ENCODE data around the gene NPY5R. TPM values are rescaled to one million over a fixed set of nuclear protein-coding genes. Genes with fewer than 3 reads are reported as not detected.

Gene NPY5R
- total RNA-seq (not detected), polyA plus RNA-seq (not detected)

- Histone ChIP-seq H3K36me3 (ENCODE audit: insufficient read depth, low read length) (no peaks in the 10 kb centered on the region), H3K4me1 (ENCODE audit: insufficient read depth, low read length) (no peaks in the 10 kb centered on the region), H3K9me3 (ENCODE audit: low read length) (no peaks in the 10 kb centered on the region), H3K4me3 (ENCODE audit: low read length) (no peak within 1 kb of the TSS), H3K27ac (ENCODE audit: low read depth, low read length) (no peak within 1 kb of the TSS), H3K27me3 (ENCODE audit: insufficient read depth, low read length, poor library complexity, severe bottlenecking) (peaks cover 6% of the 10 kb centered on the region)
- Mint-ChIP-seq H3K4me1 (peaks cover 0 to 3% (median 0%) of the 10 kb centered on the region in 3 donors), H3K36me3 (peaks cover 0 to 4% (median 0%) of the 10 kb centered on the region in 3 donors), H3K27me3 (peaks cover 13 to 44% of the 10 kb centered on the region in 2 donors), H3K4me3 (no peak within 1 kb of the TSS), H3K9me3 (peaks cover 0 to 3% (median 0%) of the 10 kb centered on the region in 5 donors), H3K27ac (no peak within 1 kb of the TSS)
- CTCF ChIA-PET, result no interaction called here
- POLR2A ChIA-PET, result no interaction called here
- no peak for DNase-seq
Observed at GRCh38 chr4:163343604-163344146, at the start of gene NPY5R. Gene NPY5R (plus strand): TSS chr4:163343892. CDS start chr4:163350274, 6,382 bp downstream.

- no peak overlapping the region for H3K27ac ChIP-seq (ENCODE audit: low read depth, low read length)
- Mint-ChIP-seq H3K36me3 (no peaks in the 10 kb centered on the region), H3K9me3 (peaks cover 0 to 2% (median 0%) of the 10 kb centered on the region in 5 donors), H3K4me3 (no peak overlapping the region), H3K4me1 (no peaks in the 10 kb centered on the region), H3K27me3 (peaks cover 4 to 5% of the 10 kb centered on the region in 2 donors), H3K27ac (no peak overlapping the region)
- H3K4me3 ChIP-seq (ENCODE audit: low read length), result no peak overlapping the region
- H3K27me3 ChIP-seq (ENCODE audit: insufficient read depth, low read length, poor library complexity, severe bottlenecking), result no peaks in the 10 kb centered on the region
- ChIA-PET POLR2A (no interaction called here), CTCF (no interaction called here)
- H3K9me3 ChIP-seq (ENCODE audit: low read length), result no peaks in the 10 kb centered on the region
- H3K36me3 ChIP-seq (ENCODE audit: insufficient read depth, low read length), result no peaks in the 10 kb centered on the region
- DNase-seq, result no peak
- H3K4me1 ChIP-seq (ENCODE audit: insufficient read depth, low read length), result no peaks in the 10 kb centered on the region
Observed at GRCh38 chr4:163295138-163295537, 48.6 kb upstream of the NPY5R start.

DNA sequence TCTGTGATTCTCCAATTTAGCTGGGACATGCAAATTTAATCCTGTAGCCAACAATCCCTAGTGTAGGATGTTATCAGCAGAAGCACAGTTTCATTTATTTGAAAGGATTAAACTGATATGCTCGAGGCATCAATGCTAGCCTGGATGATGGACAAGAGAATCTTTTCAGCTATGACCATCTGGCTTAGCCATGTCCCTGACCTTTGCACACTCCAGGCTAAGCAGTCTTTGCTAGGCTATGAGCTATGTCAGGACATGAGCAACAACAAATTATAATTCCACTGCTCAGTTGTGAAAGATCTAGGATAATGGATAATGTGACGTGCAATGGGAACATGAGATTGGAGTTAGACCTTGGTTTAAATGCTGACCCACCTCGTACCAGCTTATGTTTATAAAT lies 43.2 kb upstream of the NPY5R start:
- peaks cover 0 to 2% of the 10 kb centered on the region in 2 donors for H3K27me3 Mint-ChIP-seq
- ChIA-PET CTCF (no interaction called here), POLR2A (no interaction called here)
- H3K4me1 Mint-ChIP-seq, result no peaks in the 10 kb centered on the region
- no peak overlapping the region for H3K27ac ChIP-seq (ENCODE audit: low read depth, low read length)
- no peak overlapping the region for H3K4me3 Mint-ChIP-seq
- H3K27me3 ChIP-seq (ENCODE audit: insufficient read depth, low read length, poor library complexity, severe bottlenecking), result no peaks in the 10 kb centered on the region
- peaks cover 0 to 1% (median 0%) of the 10 kb centered on the region in 5 donors for H3K9me3 Mint-ChIP-seq
- H3K4me3 ChIP-seq (ENCODE audit: low read length), result no peak overlapping the region
- no peaks in the 10 kb centered on the region for H3K36me3 Mint-ChIP-seq
- no peak for DNase-seq
- H3K36me3 ChIP-seq (ENCODE audit: insufficient read depth, low read length), result no peaks in the 10 kb centered on the region
- no peaks in the 10 kb centered on the region for H3K4me1 ChIP-seq (ENCODE audit: insufficient read depth, low read length)
- H3K27ac Mint-ChIP-seq, result no peak overlapping the region
- H3K9me3 ChIP-seq (ENCODE audit: low read length), result no peaks in the 10 kb centered on the region

DNA sequence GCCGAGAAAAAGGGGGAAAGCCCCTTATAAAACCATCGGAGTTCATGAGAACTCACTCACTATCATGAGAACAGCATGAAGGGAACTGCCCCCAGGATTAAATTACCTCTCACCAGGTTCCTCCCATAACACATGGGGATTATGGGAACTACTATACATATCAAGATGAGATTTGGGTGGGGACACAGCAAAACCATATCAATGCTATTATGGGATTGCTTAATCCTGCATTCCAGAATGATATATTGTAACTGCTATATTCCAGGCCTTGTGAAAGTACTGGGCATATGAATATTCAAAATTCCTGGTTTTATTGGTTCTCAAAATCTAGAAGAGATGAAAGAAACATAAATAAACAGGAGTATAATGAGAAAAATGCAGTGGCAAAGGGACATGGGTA lies 40.6 kb upstream of the NPY5R start:
- H3K27me3 ChIP-seq (ENCODE audit: insufficient read depth, low read length, poor library complexity, severe bottlenecking), result no peaks in the 10 kb centered on the region
- H3K36me3 Mint-ChIP-seq, result no peaks in the 10 kb centered on the region
- POLR2A ChIA-PET, result no interaction called here
- DNase-seq, result no peak
- no peaks in the 10 kb centered on the region for H3K4me1 Mint-ChIP-seq
- no peaks in the 10 kb centered on the region for H3K9me3 ChIP-seq (ENCODE audit: low read length)
- no peaks in the 10 kb centered on the region for H3K4me1 ChIP-seq (ENCODE audit: insufficient read depth, low read length)
- H3K27ac ChIP-seq (ENCODE audit: low read depth, low read length), result no peak overlapping the region
- H3K4me3 ChIP-seq (ENCODE audit: low read length), result no peak overlapping the region
- H3K9me3 Mint-ChIP-seq, result peaks cover 0 to 1% (median 0%) of the 10 kb centered on the region in 5 donors
- no peak overlapping the region for H3K4me3 Mint-ChIP-seq
- CTCF ChIA-PET, result interaction anchor here (1.0 kb wide), 1 partner anchor 34 kb away, joined by 3 read pairs; no protein-coding TSS in a partner anchor
- H3K36me3 ChIP-seq (ENCODE audit: insufficient read depth, low read length), result no peaks in the 10 kb centered on the region
- no peak overlapping the region for H3K27ac Mint-ChIP-seq
- H3K27me3 Mint-ChIP-seq, result peaks cover 0 to 2% of the 10 kb centered on the region in 2 donors

- Mint-ChIP-seq H3K4me1 (no peaks in the 10 kb centered on the region), H3K9me3 (peaks cover 0 to 3% (median 0%) of the 10 kb centered on the region in 5 donors), H3K27me3 (peaks cover 4 to 5% of the 10 kb centered on the region in 2 donors), H3K4me3 (no peak overlapping the region), H3K27ac (no peak overlapping the region), H3K36me3 (no peaks in the 10 kb centered on the region)
- POLR2A ChIA-PET, result no interaction called here
- H3K27me3 ChIP-seq (ENCODE audit: insufficient read depth, low read length, poor library complexity, severe bottlenecking), result no peaks in the 10 kb centered on the region
- H3K36me3 ChIP-seq (ENCODE audit: insufficient read depth, low read length), result no peaks in the 10 kb centered on the region
- no peak for DNase-seq
- H3K9me3 ChIP-seq (ENCODE audit: low read length), result no peaks in the 10 kb centered on the region
- H3K4me3 ChIP-seq (ENCODE audit: low read length), result no peak overlapping the region
- CTCF ChIA-PET, result no interaction called here
- H3K27ac ChIP-seq (ENCODE audit: low read depth, low read length), result no peak overlapping the region
- H3K4me1 ChIP-seq (ENCODE audit: insufficient read depth, low read length), result no peaks in the 10 kb centered on the region
Observed at GRCh38 chr4:163309466-163309865, 34.2 kb upstream of the NPY5R start.

GRCh38 chr4:163317110-163317509 lies 26.6 kb upstream of the NPY5R start:
- no peaks in the 10 kb centered on the region for H3K4me1 Mint-ChIP-seq
- DNase-seq, result no peak
- POLR2A ChIA-PET, result no interaction called here
- peaks cover 23 to 28% (median 24%) of the 10 kb centered on the region in 5 donors for H3K9me3 Mint-ChIP-seq
- Histone ChIP-seq H3K27ac (ENCODE audit: low read depth, low read length) (no peak overlapping the region), H3K27me3 (ENCODE audit: insufficient read depth, low read length, poor library complexity, severe bottlenecking) (no peaks in the 10 kb centered on the region), H3K36me3 (ENCODE audit: insufficient read depth, low read length) (no peaks in the 10 kb centered on the region), H3K9me3 (ENCODE audit: low read length) (no peaks in the 10 kb centered on the region), H3K4me3 (ENCODE audit: low read length) (no peak overlapping the region), H3K4me1 (ENCODE audit: insufficient read depth, low read length) (no peaks in the 10 kb centered on the region)
- peaks cover 1 to 16% of the 10 kb centered on the region in 2 donors for H3K27me3 Mint-ChIP-seq
- CTCF ChIA-PET, result interaction anchor here (1.0 kb wide), 1 partner anchor 16 kb away, joined by 4 read pairs; the partner anchor contains the start of gene NPY1R
- no peak overlapping the region for H3K4me3 Mint-ChIP-seq
- no peak overlapping the region for H3K27ac Mint-ChIP-seq
- H3K36me3 Mint-ChIP-seq, result no peaks in the 10 kb centered on the region

DNA sequence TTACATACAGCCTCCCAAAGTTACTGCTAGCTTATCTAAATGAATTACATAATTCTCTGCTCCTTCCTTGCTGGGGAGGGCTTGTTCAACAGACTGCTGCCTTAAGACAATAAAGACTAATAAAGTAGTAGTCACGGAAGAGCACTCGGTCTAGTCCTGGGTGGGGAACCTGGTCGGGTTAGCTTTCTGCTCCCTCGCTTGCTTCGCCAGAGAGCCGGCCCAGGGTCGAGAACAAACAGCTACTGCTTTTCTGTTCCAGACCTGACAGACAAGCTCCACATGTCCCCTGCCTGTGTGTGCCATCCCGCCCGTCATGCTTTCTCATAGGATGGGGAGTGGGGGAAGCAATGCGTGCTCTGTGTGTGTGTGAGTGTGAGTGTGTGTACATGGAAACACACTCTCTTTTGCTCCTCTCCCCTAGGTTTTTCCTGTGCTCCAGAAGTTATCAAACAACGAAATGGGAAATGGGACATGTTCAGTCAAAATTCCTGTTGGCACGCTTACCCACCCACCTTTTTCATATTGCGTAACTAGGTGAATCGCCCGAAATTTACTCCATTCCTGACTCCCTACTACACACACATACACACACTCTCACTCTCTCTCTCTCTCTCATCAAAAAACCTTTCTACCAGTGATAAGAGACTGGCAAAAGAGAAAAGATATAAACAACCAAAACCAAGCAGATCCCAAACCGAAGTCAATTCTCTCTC lies 12.6 kb upstream of the NPY5R start:
- Mint-ChIP-seq H3K36me3 (no peaks in the 10 kb centered on the region), H3K4me3 (peak overlapping the region in 3 of 7 donors; percentile 3 to 55 (median 27)), H3K27me3 (peaks cover 22 to 55% of the 10 kb centered on the region in 2 donors), H3K27ac (no peak overlapping the region), H3K9me3 (peaks cover 0 to 2% (median 0%) of the 10 kb centered on the region in 5 donors), H3K4me1 (peaks cover 11 to 16% (median 11%) of the 10 kb centered on the region in 3 donors)
- Histone ChIP-seq H3K4me3 (ENCODE audit: low read length) (no peak overlapping the region), H3K27me3 (ENCODE audit: insufficient read depth, low read length, poor library complexity, severe bottlenecking) (no peaks in the 10 kb centered on the region), H3K4me1 (ENCODE audit: insufficient read depth, low read length) (peaks cover 4% of the 10 kb centered on the region), H3K36me3 (ENCODE audit: insufficient read depth, low read length) (no peaks in the 10 kb centered on the region), H3K9me3 (ENCODE audit: low read length) (no peaks in the 10 kb centered on the region), H3K27ac (ENCODE audit: low read depth, low read length) (no peak overlapping the region)
- DNase-seq, result no peak
- ChIA-PET POLR2A (no interaction called here), CTCF (no interaction called here)

DNA sequence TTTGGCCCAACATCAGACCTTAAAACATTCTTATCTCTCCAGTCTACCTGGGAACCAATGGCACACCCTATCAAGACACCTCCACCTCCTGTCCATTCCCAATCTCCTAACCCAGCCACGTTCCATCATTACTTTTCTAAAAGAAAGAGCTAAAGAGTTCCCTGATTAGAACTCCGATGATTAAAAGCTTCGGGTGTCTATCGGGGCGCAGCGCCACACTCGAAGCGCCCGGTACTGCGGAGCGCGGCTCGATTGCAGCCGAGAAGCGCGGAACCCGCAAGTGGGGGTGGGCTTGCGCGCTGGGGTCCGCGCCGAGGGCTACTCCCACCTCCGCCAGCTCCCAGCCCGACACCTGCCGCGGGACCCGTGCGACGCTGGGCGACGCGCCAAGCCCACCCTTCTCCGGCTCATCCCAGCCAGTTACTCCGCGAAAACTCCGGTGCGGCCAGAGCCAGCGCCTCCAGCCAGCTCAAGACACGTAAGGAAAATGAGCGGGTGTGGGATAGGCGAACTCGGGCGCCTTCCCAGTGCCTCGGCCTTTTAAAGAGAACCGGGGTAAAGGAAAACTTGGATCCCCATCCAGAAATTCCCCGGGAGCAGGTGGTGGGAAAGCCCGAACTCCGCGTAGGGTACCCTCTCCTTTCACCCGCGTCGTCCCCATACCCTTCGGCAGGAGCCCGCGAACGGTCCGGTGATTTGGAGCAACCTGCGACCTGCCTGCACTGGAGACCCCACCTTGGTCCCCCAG lies 11.9 kb upstream of the NPY5R start:
- H3K27me3 Mint-ChIP-seq, result peaks cover 22 to 55% of the 10 kb centered on the region in 2 donors
- no peak overlapping the region for H3K4me3 ChIP-seq (ENCODE audit: low read length)

More for the DNA sequence above, 11.9 kb upstream of the NPY5R start:
- Mint-ChIP-seq H3K27ac (no peak overlapping the region), H3K9me3 (peaks cover 0 to 2% (median 0%) of the 10 kb centered on the region in 5 donors), H3K36me3 (no peaks in the 10 kb centered on the region), H3K4me1 (peaks cover 11 to 16% (median 11%) of the 10 kb centered on the region in 3 donors), H3K4me3 (peak overlapping the region in 3 of 7 donors; percentile 3 to 55 (median 55))
- Histone ChIP-seq H3K27me3 (ENCODE audit: insufficient read depth, low read length, poor library complexity, severe bottlenecking) (no peaks in the 10 kb centered on the region), H3K4me1 (ENCODE audit: insufficient read depth, low read length) (peaks cover 4% of the 10 kb centered on the region), H3K36me3 (ENCODE audit: insufficient read depth, low read length) (no peaks in the 10 kb centered on the region), H3K9me3 (ENCODE audit: low read length) (no peaks in the 10 kb centered on the region), H3K27ac (ENCODE audit: low read depth, low read length) (no peak overlapping the region)
- no peak for DNase-seq
- POLR2A ChIA-PET, result no interaction called here
- CTCF ChIA-PET, result interaction anchor here (1.5 kb wide), 1 partner anchor 15 kb away, joined by 4 read pairs; no protein-coding TSS in a partner anchor

Data from CD8-positive, alpha-beta memory T cell (primary cell).